Measurements from ENCODE around the gene ARFGAP1. TPM values are rescaled to one million over a fixed set of nuclear protein-coding genes. Genes with fewer than 3 reads are reported as not detected.

Gene ARFGAP1
- total RNA-seq, 1 experiment from 2014 or later = 49.2 TPM

GRCh38 chr20:63228806-63229205 is 43.8 kb upstream of the ARFGAP1 start:
- Histone ChIP-seq H3K36me3 (ENCODE audit: insufficient read depth, low read length) (no peaks in the 10 kb centered on the region), H4K20me1 (ENCODE audit: insufficient read depth, low read depth, low read length) (no peaks in the 10 kb centered on the region), H3K9me3 (ENCODE audit: low read length) (no peaks in the 10 kb centered on the region), H2AFZ (ENCODE audit: low read length) (no peak overlapping the region), H3K27ac (ENCODE audit: low read length) (no peak overlapping the region), H3K9ac (ENCODE audit: low read length) (no peak overlapping the region), H3K4me1 (ENCODE audit: low read length) (no peaks in the 10 kb centered on the region), H3K9me2 (replicated peaks; ENCODE audit: insufficient read depth, low read length) (no peaks in the 10 kb centered on the region), H3K79me2 (ENCODE audit: low read length) (no peaks in the 10 kb centered on the region), H3K4me3 (ENCODE audit: low read length) (no peak overlapping the region), H3K4me2 (ENCODE audit: low read depth, low read length, poor library complexity, severe bottlenecking) (no peak overlapping the region), H3K27me3 (ENCODE audit: low read length) (no peaks in the 10 kb centered on the region)
- DNase-seq = no peak

- DNase-seq = no peak
- no peaks in the 10 kb centered on the region for H4K20me1 ChIP-seq (ENCODE audit: insufficient read depth, low read depth, low read length)
- H3K9ac ChIP-seq (ENCODE audit: low read length) = no peak overlapping the region
- no peak overlapping the region for H3K4me3 ChIP-seq (ENCODE audit: low read length)
- no peaks in the 10 kb centered on the region for H3K9me3 ChIP-seq (ENCODE audit: low read length)
- no peak overlapping the region for H3K27ac ChIP-seq (ENCODE audit: low read length)
- H3K4me1 ChIP-seq (ENCODE audit: low read length) = peaks cover 9% of the 10 kb centered on the region
- H3K27me3 ChIP-seq (ENCODE audit: low read length) = no peaks in the 10 kb centered on the region
- H3K4me2 ChIP-seq (ENCODE audit: low read depth, low read length, poor library complexity, severe bottlenecking) = no peak overlapping the region
- H2AFZ ChIP-seq (ENCODE audit: low read length) = no peak overlapping the region
- no peaks in the 10 kb centered on the region for H3K36me3 ChIP-seq (ENCODE audit: insufficient read depth, low read length)
- H3K9me2 ChIP-seq (replicated peaks; ENCODE audit: insufficient read depth, low read length) = no peaks in the 10 kb centered on the region
- no peaks in the 10 kb centered on the region for H3K79me2 ChIP-seq (ENCODE audit: low read length)
Observed at GRCh38 chr20:63230800-63231268, 41.8 kb upstream of the ARFGAP1 start.

GRCh38 chr20:63232235-63233060 is 40.2 kb upstream of the ARFGAP1 start:
- H3K9ac ChIP-seq (ENCODE audit: low read length) = no peak overlapping the region
- H3K79me2 ChIP-seq (ENCODE audit: low read length) = no peaks in the 10 kb centered on the region
- H3K36me3 ChIP-seq (ENCODE audit: insufficient read depth, low read length) = no peaks in the 10 kb centered on the region
- no peak overlapping the region for H2AFZ ChIP-seq (ENCODE audit: low read length)
- peaks cover 10% of the 10 kb centered on the region for H3K4me1 ChIP-seq (ENCODE audit: low read length)
- H3K9me2 ChIP-seq (replicated peaks; ENCODE audit: insufficient read depth, low read length) = no peaks in the 10 kb centered on the region
- H4K20me1 ChIP-seq (ENCODE audit: insufficient read depth, low read depth, low read length) = no peaks in the 10 kb centered on the region
- H3K4me3 ChIP-seq (ENCODE audit: low read length) = no peak overlapping the region
- H3K27me3 ChIP-seq (ENCODE audit: low read length) = no peaks in the 10 kb centered on the region
- H3K4me2 ChIP-seq (ENCODE audit: low read depth, low read length, poor library complexity, severe bottlenecking) = no peak overlapping the region
- DNase-seq = no peak
- H3K9me3 ChIP-seq (ENCODE audit: low read length) = no peaks in the 10 kb centered on the region
- no peak overlapping the region for H3K27ac ChIP-seq (ENCODE audit: low read length)

- Histone ChIP-seq H3K4me2 (ENCODE audit: low read depth, low read length, poor library complexity, severe bottlenecking) (no peak overlapping the region), H3K27ac (ENCODE audit: low read length) (no peak overlapping the region), H3K9me2 (replicated peaks; ENCODE audit: insufficient read depth, low read length) (no peaks in the 10 kb centered on the region), H3K27me3 (ENCODE audit: low read length) (no peaks in the 10 kb centered on the region), H3K4me3 (ENCODE audit: low read length) (no peak overlapping the region), H3K9me3 (ENCODE audit: low read length) (no peaks in the 10 kb centered on the region), H4K20me1 (ENCODE audit: insufficient read depth, low read depth, low read length) (no peaks in the 10 kb centered on the region), H2AFZ (ENCODE audit: low read length) (no peak overlapping the region), H3K4me1 (ENCODE audit: low read length) (peaks cover 12% of the 10 kb centered on the region), H3K36me3 (ENCODE audit: insufficient read depth, low read length) (no peaks in the 10 kb centered on the region), H3K9ac (ENCODE audit: low read length) (no peak overlapping the region), H3K79me2 (ENCODE audit: low read length) (no peaks in the 10 kb centered on the region)
- DNase-seq = no peak
Observed at GRCh38 chr20:63233061-63233344, 39.6 kb upstream of the ARFGAP1 start.

- H3K4me3 ChIP-seq (ENCODE audit: low read length) = no peak overlapping the region
- H3K9me3 ChIP-seq (ENCODE audit: low read length) = no peaks in the 10 kb centered on the region
- H4K20me1 ChIP-seq (ENCODE audit: insufficient read depth, low read depth, low read length) = no peaks in the 10 kb centered on the region
- H3K36me3 ChIP-seq (ENCODE audit: insufficient read depth, low read length) = no peaks in the 10 kb centered on the region
- H3K4me1 ChIP-seq (ENCODE audit: low read length) = peaks cover 20% of the 10 kb centered on the region
- no peak overlapping the region for H2AFZ ChIP-seq (ENCODE audit: low read length)
- no peak overlapping the region for H3K9ac ChIP-seq (ENCODE audit: low read length)
- H3K4me2 ChIP-seq (ENCODE audit: low read depth, low read length, poor library complexity, severe bottlenecking) = no peak overlapping the region
- no peak overlapping the region for H3K27ac ChIP-seq (ENCODE audit: low read length)
- H3K27me3 ChIP-seq (ENCODE audit: low read length) = no peaks in the 10 kb centered on the region
- DNase-seq = no peak
- H3K79me2 ChIP-seq (ENCODE audit: low read length) = no peaks in the 10 kb centered on the region
- H3K9me2 ChIP-seq (replicated peaks; ENCODE audit: insufficient read depth, low read length) = no peaks in the 10 kb centered on the region
Observed at GRCh38 chr20:63233924-63234323, 38.7 kb upstream of the ARFGAP1 start.

- peak; percentile 69 for DNase-seq
- no peaks in the 10 kb centered on the region for H4K20me1 ChIP-seq (ENCODE audit: insufficient read depth, low read depth, low read length)
- H3K27me3 ChIP-seq (ENCODE audit: low read length) = no peaks in the 10 kb centered on the region
- H3K36me3 ChIP-seq (ENCODE audit: insufficient read depth, low read length) = no peaks in the 10 kb centered on the region
- no peaks in the 10 kb centered on the region for H3K9me3 ChIP-seq (ENCODE audit: low read length)
- H2AFZ ChIP-seq (ENCODE audit: low read length) = no peak overlapping the region
- no peak overlapping the region for H3K9ac ChIP-seq (ENCODE audit: low read length)
- H3K79me2 ChIP-seq (ENCODE audit: low read length) = no peaks in the 10 kb centered on the region
- H3K9me2 ChIP-seq (replicated peaks; ENCODE audit: insufficient read depth, low read length) = no peaks in the 10 kb centered on the region
- H3K27ac ChIP-seq (ENCODE audit: low read length) = no peak overlapping the region
- H3K4me1 ChIP-seq (ENCODE audit: low read length) = peaks cover 20% of the 10 kb centered on the region
- H3K4me2 ChIP-seq (ENCODE audit: low read depth, low read length, poor library complexity, severe bottlenecking) = no peak overlapping the region
- H3K4me3 ChIP-seq (ENCODE audit: low read length) = no peak overlapping the region
Observed at GRCh38 chr20:63234693-63235398, 37.8 kb upstream of the ARFGAP1 start.

- Histone ChIP-seq H3K79me2 (ENCODE audit: low read length) (no peaks in the 10 kb centered on the region), H3K27me3 (ENCODE audit: low read length) (no peaks in the 10 kb centered on the region), H3K9ac (ENCODE audit: low read length) (peak within 1 kb of the TSS; percentile 60), H3K4me2 (ENCODE audit: low read depth, low read length, poor library complexity, severe bottlenecking) (peak within 1 kb of the TSS; percentile 31), H3K4me1 (ENCODE audit: low read length) (peaks cover 20% of the 10 kb centered on the region), H3K27ac (ENCODE audit: low read length) (no peak within 1 kb of the TSS), H3K9me2 (replicated peaks; ENCODE audit: insufficient read depth, low read length) (no peaks in the 10 kb centered on the region), H3K36me3 (ENCODE audit: insufficient read depth, low read length) (no peaks in the 10 kb centered on the region), H3K4me3 (ENCODE audit: low read length) (no peak within 1 kb of the TSS; the same call in 1 of the 2 replicates), H3K9me3 (ENCODE audit: low read length) (no peaks in the 10 kb centered on the region), H2AFZ (ENCODE audit: low read length) (no peak within 1 kb of the TSS; the same call in 1 of the 2 replicates), H4K20me1 (ENCODE audit: insufficient read depth, low read depth, low read length) (no peaks in the 10 kb centered on the region)
- peak; percentile 68 for DNase-seq
Observed at GRCh38 chr20:63235399-63235983, 37.1 kb upstream of the ARFGAP1 start, which contains the start of gene BIRC7. BIRC7 (plus strand) TSS chr20:63235905; CDS start chr20:63236097, 192 bp downstream.

All from Karpas-422 (cell line).